ENCODE data around the gene CFDP1. TPM values are rescaled to one million over a fixed set of nuclear protein-coding genes. Genes with fewer than 3 reads are reported as not detected.

CFDP1 gene
- total and polyA plus RNA-seq, 2 of the 13 experiments (the other 11 are each of a cell fraction or from before 2014, with no cell fraction given), result 78.6 to 153 TPM

GRCh38 chr16:75432828-75433731 lies at the start of gene CFDP1 (continued):
- TF ChIP-seq TSC22D2 (CRISPR knock-in tag; IDR thresholded peaks at IDR 0.05; ENCODE audit: borderline replicate concordance) (peak; percentile 95), KDM1A (CRISPR knock-in tag; IDR thresholded peaks at IDR 0.05) (peak; percentile 48; the same call in 1 of the 2 replicates), NFIB (CRISPR knock-in tag; IDR thresholded peaks at IDR 0.05; ENCODE audit: borderline replicate concordance) (peak; percentile 92; the same call in 1 of the 2 replicates), ZNF749 (CRISPR knock-in tag; IDR thresholded peaks at IDR 0.05; ENCODE audit: borderline replicate concordance) (peak; percentile 98), IKZF4 (CRISPR knock-in tag; IDR thresholded peaks at IDR 0.05; ENCODE audit: borderline replicate concordance, low read depth, not compliant biosample characterization) (peak; percentile 98), ZNF574 (CRISPR knock-in tag; IDR thresholded peaks at IDR 0.05) (peak; percentile 99), ZNF12 (CRISPR knock-in tag; IDR thresholded peaks at IDR 0.05) (peak; percentile 25; the same call in 1 of the 2 replicates), ZNF260 (CRISPR knock-in tag; IDR thresholded peaks at IDR 0.05; ENCODE audit: borderline replicate concordance, low read depth) (no peak), NKX3-1 (CRISPR knock-in tag; IDR thresholded peaks at IDR 0.05) (peak; percentile 51; the same call in 1 of the 2 replicates), SPEN (CRISPR knock-in tag; IDR thresholded peaks at IDR 0.05; ENCODE audit: low read depth) (peak; percentile 81), ZNF451 (CRISPR knock-in tag; IDR thresholded peaks at IDR 0.05) (peak; percentile 92), ZNF33B (CRISPR knock-in tag; IDR thresholded peaks at IDR 0.05) (peak; percentile 88; the same call in 1 of the 2 replicates), MEF2D (CRISPR knock-in tag; IDR thresholded peaks at IDR 0.05) (peak; percentile 88), ZNF546 (CRISPR knock-in tag; conservative IDR thresholded peaks at IDR 0.05) (peak; percentile 94), MYPOP (CRISPR knock-in tag; IDR thresholded peaks at IDR 0.05) (peak; percentile 71; the same call in 1 of the 2 replicates), ZBTB26 (CRISPR knock-in tag; IDR thresholded peaks at IDR 0.05; ENCODE audit: borderline replicate concordance) (peak; percentile 76; the same call in 1 of the 2 replicates), HBP1 (CRISPR knock-in tag; IDR thresholded peaks at IDR 0.05; ENCODE audit: low read depth) (peak; percentile 94), IKZF1 (IDR thresholded peaks at IDR 0.05) (no peak)

Data from HepG2 (cell line).